ENCODE data around the gene CLBA1.
"Not testable (repeated sequence)": the region's sequence is repeated elsewhere in the genome, so short reads cannot be mapped to it uniquely, and the experiment has no call there.

CLBA1 gene

DNA sequence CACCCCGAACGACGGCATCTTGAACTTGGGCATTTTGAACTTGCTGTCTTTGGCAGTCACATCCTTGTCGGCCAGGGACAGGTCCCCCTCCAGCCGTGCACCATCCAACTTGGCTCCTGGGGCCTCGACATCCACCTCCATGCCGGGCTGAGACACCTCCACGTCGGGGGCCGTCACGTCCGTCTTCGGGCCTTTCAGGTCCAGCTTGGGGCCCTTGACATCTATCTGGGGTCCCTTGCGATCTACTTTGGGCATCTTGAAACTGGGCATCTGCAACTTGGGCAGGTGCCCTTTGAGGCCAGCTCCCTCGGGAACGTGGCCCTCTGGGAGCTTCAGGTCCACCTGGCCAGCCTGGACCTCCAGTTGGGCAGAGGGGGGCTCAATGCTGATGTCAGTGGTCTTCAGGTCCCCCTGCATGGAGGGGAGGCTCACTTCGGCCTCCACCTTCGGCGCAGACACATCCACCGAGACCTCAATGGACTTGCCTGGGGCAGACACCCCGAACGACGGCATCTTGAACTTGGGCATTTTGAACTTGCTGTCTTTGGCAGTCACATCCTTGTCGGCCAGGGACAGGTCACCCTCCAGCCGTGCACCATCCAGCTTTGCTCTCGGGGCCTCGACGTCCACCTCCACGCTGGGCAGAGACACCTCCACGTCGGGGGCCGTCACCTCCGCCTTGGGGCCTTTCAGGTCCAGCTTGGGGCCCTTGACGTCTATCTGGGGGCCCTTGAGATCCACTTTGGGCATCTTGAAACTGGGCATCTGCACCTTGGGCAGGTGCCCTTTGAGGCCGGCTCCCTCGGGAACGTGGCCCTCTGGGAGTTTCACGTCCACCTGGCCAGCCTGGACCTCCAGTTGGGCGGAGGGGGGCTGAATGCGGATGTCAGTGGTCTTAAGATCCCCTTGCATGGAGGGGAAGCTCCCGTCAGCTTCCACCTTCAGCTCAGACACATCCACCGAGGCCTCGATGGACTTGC, 39.3 kb upstream of the CLBA1 start:
- not testable (repeated sequence) for H2BK15ac ChIP-seq (replicated peaks; ENCODE audit: low read depth); H3K18ac ChIP-seq (ENCODE audit: low read length); H3K79me1 ChIP-seq (ENCODE audit: low read length); H2AK5ac ChIP-seq (ENCODE audit: low read length); H3K23ac ChIP-seq (ENCODE audit: low read length); H3K27ac ChIP-seq (ENCODE audit: low read depth, low read length); H4K5ac ChIP-seq (ENCODE audit: low read length); H3K27me3 ChIP-seq (ENCODE audit: insufficient read depth, low read length, poor library complexity); H3K36me3 ChIP-seq (ENCODE audit: control insufficient read depth, insufficient read depth, low read length); H4K8ac ChIP-seq (ENCODE audit: low read depth, low read length); H3K4me2 ChIP-seq (ENCODE audit: low read length); H3K4me1 ChIP-seq (ENCODE audit: control insufficient read depth, low read depth, low read length); H3K56ac ChIP-seq (ENCODE audit: low read length); H3K4me3 ChIP-seq (ENCODE audit: low read length); H2BK120ac ChIP-seq (ENCODE audit: low read depth, low read length); H3K9ac ChIP-seq (ENCODE audit: low read length); H2BK5ac ChIP-seq (ENCODE audit: low read length); H3K79me2 ChIP-seq (ENCODE audit: control insufficient read depth, insufficient read depth, low read length); DNase-seq; H3K4ac ChIP-seq (ENCODE audit: low read depth, low read length)
- WGBS (ENCODE audit: extremely low coverage, insufficient coverage, low lambda C conversion rate) = no CpG with 5 or more reads among the region's 43 CpGs

- not testable (repeated sequence) for H3K18ac ChIP-seq (ENCODE audit: low read length); H3K4me3 ChIP-seq (ENCODE audit: low read length); H2BK120ac ChIP-seq (ENCODE audit: low read depth, low read length); H2AK5ac ChIP-seq (ENCODE audit: low read length); H4K8ac ChIP-seq (ENCODE audit: low read depth, low read length); H4K5ac ChIP-seq (ENCODE audit: low read length); H3K23ac ChIP-seq (ENCODE audit: low read length); H3K27me3 ChIP-seq (ENCODE audit: insufficient read depth, low read length, poor library complexity); H3K4me2 ChIP-seq (ENCODE audit: low read length); H2BK15ac ChIP-seq (replicated peaks; ENCODE audit: low read depth); H3K56ac ChIP-seq (ENCODE audit: low read length); DNase-seq; H3K36me3 ChIP-seq (ENCODE audit: control insufficient read depth, insufficient read depth, low read length); H2BK5ac ChIP-seq (ENCODE audit: low read length); H3K4me1 ChIP-seq (ENCODE audit: control insufficient read depth, low read depth, low read length); H3K9ac ChIP-seq (ENCODE audit: low read length); H3K4ac ChIP-seq (ENCODE audit: low read depth, low read length); H3K79me2 ChIP-seq (ENCODE audit: control insufficient read depth, insufficient read depth, low read length); H3K79me1 ChIP-seq (ENCODE audit: low read length); H3K27ac ChIP-seq (ENCODE audit: low read depth, low read length)
- WGBS (ENCODE audit: extremely low coverage, insufficient coverage, low lambda C conversion rate) = no CpG with 5 or more reads among the region's 13 CpGs
Observed at GRCh38 chr14:104947201-104947600, 38.4 kb upstream of the CLBA1 start.

- H3K56ac ChIP-seq (ENCODE audit: low read length); H2BK5ac ChIP-seq (ENCODE audit: low read length); H3K4me1 ChIP-seq (ENCODE audit: control insufficient read depth, low read depth, low read length); H3K79me1 ChIP-seq (ENCODE audit: low read length); H3K4me2 ChIP-seq (ENCODE audit: low read length); H3K79me2 ChIP-seq (ENCODE audit: control insufficient read depth, insufficient read depth, low read length); H3K23ac ChIP-seq (ENCODE audit: low read length); H3K27ac ChIP-seq (ENCODE audit: low read depth, low read length); H4K8ac ChIP-seq (ENCODE audit: low read depth, low read length); H2AK5ac ChIP-seq (ENCODE audit: low read length); H3K4me3 ChIP-seq (ENCODE audit: low read length); H3K36me3 ChIP-seq (ENCODE audit: control insufficient read depth, insufficient read depth, low read length); H3K4ac ChIP-seq (ENCODE audit: low read depth, low read length); DNase-seq; H2BK15ac ChIP-seq (replicated peaks; ENCODE audit: low read depth); H3K27me3 ChIP-seq (ENCODE audit: insufficient read depth, low read length, poor library complexity); H3K9ac ChIP-seq (ENCODE audit: low read length); H3K18ac ChIP-seq (ENCODE audit: low read length); H4K5ac ChIP-seq (ENCODE audit: low read length); H2BK120ac ChIP-seq (ENCODE audit: low read depth, low read length): not testable (repeated sequence)
- WGBS (ENCODE audit: extremely low coverage, insufficient coverage, low lambda C conversion rate) = no CpG with 5 or more reads among the region's 35 CpGs
Observed at GRCh38 chr14:104947881-104948735, 37.5 kb upstream of the CLBA1 start.

DNA sequence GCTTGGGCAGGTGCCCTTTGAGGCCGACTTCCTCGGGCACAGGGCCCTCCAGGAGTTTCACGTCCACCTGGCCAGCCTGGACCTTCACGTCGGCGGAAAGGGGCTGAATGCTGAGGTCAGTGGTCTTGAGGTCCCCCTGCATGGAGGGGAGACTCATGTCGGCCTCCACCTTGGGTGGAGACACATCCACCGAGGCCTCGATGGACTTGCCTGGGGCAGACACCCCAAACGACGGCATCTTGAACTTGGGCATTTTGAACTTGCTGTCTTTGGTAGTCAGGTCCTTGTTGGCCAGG, 36.9 kb upstream of the CLBA1 start:
- H4K5ac ChIP-seq (ENCODE audit: low read length) = no peak overlapping the region
- no peak overlapping the region for H3K56ac ChIP-seq (ENCODE audit: low read length)
- no peak overlapping the region for H2BK5ac ChIP-seq (ENCODE audit: low read length)
- H3K36me3 ChIP-seq (ENCODE audit: control insufficient read depth, insufficient read depth, low read length) = no peaks in the 10 kb centered on the region
- H3K18ac ChIP-seq (ENCODE audit: low read length) = no peak overlapping the region
- no peaks in the 10 kb centered on the region for H3K27me3 ChIP-seq (ENCODE audit: insufficient read depth, low read length, poor library complexity)
- no peak for DNase-seq
- H2BK15ac ChIP-seq (replicated peaks; ENCODE audit: low read depth) = no peak overlapping the region
- no peak overlapping the region for H3K4ac ChIP-seq (ENCODE audit: low read depth, low read length)
- H3K79me2 ChIP-seq (ENCODE audit: control insufficient read depth, insufficient read depth, low read length) = no peaks in the 10 kb centered on the region
- H3K27ac ChIP-seq (ENCODE audit: low read depth, low read length) = no peak overlapping the region
- H3K4me2 ChIP-seq (ENCODE audit: low read length) = no peak overlapping the region
- H3K23ac ChIP-seq (ENCODE audit: low read length) = no peak overlapping the region
- no peak overlapping the region for H2AK5ac ChIP-seq (ENCODE audit: low read length)
- H4K8ac ChIP-seq (ENCODE audit: low read depth, low read length) = no peak overlapping the region
- no peaks in the 10 kb centered on the region for H3K79me1 ChIP-seq (ENCODE audit: low read length)
- H3K4me3 ChIP-seq (ENCODE audit: low read length) = no peak overlapping the region
- no peak overlapping the region for H2BK120ac ChIP-seq (ENCODE audit: low read depth, low read length)
- no peak overlapping the region for H3K9ac ChIP-seq (ENCODE audit: low read length)
- no peaks in the 10 kb centered on the region for H3K4me1 ChIP-seq (ENCODE audit: control insufficient read depth, low read depth, low read length)
- WGBS (ENCODE audit: extremely low coverage, insufficient coverage, low lambda C conversion rate) = no CpG with 5 or more reads among the region's 11 CpGs

DNA sequence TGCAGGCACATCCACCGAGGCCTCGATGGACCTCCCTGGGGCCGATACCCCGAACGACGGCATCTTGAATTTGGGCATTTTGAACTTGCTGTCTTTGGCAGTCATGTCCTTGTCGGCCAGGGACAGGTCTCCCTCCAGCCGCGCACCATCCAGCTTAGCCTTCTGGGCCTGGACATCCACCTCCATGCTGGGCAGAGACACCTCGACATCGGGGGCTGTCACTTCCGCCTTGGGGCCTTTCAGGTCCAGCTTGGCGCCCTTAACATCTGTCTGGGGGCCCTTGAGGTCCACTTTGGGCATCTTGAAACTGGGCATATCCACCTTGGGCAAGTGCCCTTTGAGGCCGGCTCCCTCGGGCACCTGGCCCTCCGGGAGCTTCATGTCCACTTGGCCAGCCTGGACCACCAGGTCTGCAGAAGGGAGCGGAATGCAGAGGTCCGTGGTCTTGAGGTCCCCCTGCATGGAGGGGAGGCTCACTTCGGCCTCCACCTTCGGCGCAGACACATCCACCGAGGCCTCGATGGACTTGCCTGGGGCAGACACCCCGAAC, 36.1 kb upstream of the CLBA1 start:
- not testable (repeated sequence) for H3K27ac ChIP-seq (ENCODE audit: low read depth, low read length); H4K5ac ChIP-seq (ENCODE audit: low read length); H3K4me2 ChIP-seq (ENCODE audit: low read length); H2AK5ac ChIP-seq (ENCODE audit: low read length); DNase-seq; H4K8ac ChIP-seq (ENCODE audit: low read depth, low read length); H2BK120ac ChIP-seq (ENCODE audit: low read depth, low read length); H3K56ac ChIP-seq (ENCODE audit: low read length); H3K4ac ChIP-seq (ENCODE audit: low read depth, low read length); H3K9ac ChIP-seq (ENCODE audit: low read length); H3K4me1 ChIP-seq (ENCODE audit: control insufficient read depth, low read depth, low read length); H3K79me2 ChIP-seq (ENCODE audit: control insufficient read depth, insufficient read depth, low read length); H2BK5ac ChIP-seq (ENCODE audit: low read length); H3K23ac ChIP-seq (ENCODE audit: low read length); H2BK15ac ChIP-seq (replicated peaks; ENCODE audit: low read depth); H3K18ac ChIP-seq (ENCODE audit: low read length); H3K27me3 ChIP-seq (ENCODE audit: insufficient read depth, low read length, poor library complexity); H3K36me3 ChIP-seq (ENCODE audit: control insufficient read depth, insufficient read depth, low read length); H3K79me1 ChIP-seq (ENCODE audit: low read length); H3K4me3 ChIP-seq (ENCODE audit: low read length)
- no CpG with 5 or more reads among the region's 24 CpGs for WGBS (ENCODE audit: extremely low coverage, insufficient coverage, low lambda C conversion rate)
